Germinal center (tissue), 1 donor: Measurements from ENCODE around the gene NCAN.
"Not testable (repeated sequence)": the region's sequence is repeated elsewhere in the genome, so short reads cannot be mapped to it uniquely, and the experiment has no call there.

Source experiments
- DNase-seq: peaks from one replicate; pipeline ENCODE4 v3.0.0; 2012; ENCODE audit warnings: mixed read lengths, low spot score

Gene NCAN

GRCh38 chr19:19224150-19224851, 12.5 kb downstream of the NCAN start:
- no peak for DNase-seq

- DNase-seq = peak; percentile 89
Observed at GRCh38 chr19:19224852-19225494, 13.2 kb downstream of the NCAN start.

DNA sequence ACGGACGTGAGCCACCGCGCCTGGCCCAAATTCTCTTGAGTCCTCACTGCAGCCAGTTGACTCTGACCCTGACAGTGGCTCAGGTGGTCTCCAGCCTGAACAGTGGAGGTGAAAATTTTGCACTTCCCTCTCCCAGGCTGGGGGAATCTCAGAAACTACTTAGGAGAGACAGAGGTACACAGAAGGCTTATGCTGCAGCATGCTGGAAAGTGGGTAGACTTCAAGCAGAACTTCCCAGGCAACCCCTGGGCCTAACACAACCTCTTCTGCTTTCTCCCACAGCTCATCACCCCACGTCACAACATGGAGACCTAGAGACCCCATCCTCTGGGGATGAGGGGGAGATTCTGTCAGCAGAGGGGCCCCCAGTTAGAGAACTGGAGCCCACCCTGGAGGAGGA, 14.4 kb downstream of the NCAN start:
- no peak for DNase-seq

DNA sequence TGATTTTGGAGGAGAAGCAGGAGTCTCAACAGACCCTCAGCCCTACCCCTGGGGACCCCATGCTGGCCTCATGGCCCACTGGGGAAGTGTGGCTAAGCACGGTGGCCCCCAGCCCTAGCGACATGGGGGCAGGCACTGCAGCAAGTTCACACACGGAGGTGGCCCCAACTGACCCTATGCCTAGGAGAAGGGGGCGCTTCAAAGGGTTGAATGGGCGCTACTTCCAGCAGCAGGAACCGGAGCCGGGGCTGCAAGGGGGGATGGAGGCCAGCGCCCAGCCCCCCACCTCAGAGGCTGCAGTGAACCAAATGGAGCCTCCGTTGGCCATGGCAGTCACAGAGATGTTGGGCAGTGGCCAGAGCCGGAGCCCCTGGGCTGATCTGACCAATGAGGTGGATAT, 14.9 kb downstream of the NCAN start:
- DNase-seq = no peak

GRCh38 chr19:19227217-19227616, 15.5 kb downstream of the NCAN start:
- no peak for DNase-seq

DNA sequence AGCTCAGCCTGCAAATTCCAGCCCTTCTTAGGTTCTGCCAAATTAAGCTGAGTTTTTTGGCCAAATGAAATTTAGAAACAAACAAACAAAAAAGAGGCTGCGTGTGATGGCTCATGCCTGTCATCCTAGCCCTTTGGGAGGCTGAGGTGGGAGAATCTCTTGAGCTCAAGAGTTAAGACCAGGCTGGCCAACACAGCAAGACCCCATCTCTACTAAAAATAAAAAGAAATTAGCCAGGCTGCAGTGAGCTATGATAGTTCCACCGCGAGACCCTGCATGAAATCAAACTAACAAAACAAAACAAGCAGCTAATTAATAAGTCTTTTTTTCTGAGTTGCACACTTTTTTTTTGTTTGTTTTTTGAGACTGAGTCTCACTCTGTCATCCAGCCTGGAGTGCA, 17.9 kb downstream of the NCAN start:
- no peak for DNase-seq

DNA sequence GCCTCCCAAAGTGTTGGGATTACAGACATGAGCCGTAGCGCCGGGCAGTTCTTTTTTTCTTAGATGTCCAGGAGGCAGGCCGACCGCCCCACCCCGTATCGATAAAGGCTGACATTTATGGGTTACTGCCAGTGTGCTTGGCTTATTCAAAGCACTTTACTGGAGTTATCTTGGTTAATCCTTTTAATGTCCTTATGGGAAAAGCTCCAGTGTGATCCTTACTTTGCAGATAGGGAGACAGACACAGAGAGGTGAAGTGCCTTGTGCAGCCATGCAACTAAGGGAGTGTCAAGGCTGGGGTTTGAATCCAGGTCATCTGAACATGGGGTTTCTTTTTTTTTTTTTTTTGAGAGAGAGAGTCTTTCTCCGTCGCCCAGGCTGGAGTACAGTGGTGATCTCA, 19.2 kb downstream of the NCAN start:
- DNase-seq = no peak

- no peak for DNase-seq
Observed at GRCh38 chr19:19232261-19232721, 20.5 kb downstream of the NCAN start.

- DNase-seq = no peak
Observed at GRCh38 chr19:19234220-19234816, 22.6 kb downstream of the NCAN start.

GRCh38 chr19:19236173-19236572, 24.4 kb downstream of the NCAN start:
- DNase-seq = no peak

DNA sequence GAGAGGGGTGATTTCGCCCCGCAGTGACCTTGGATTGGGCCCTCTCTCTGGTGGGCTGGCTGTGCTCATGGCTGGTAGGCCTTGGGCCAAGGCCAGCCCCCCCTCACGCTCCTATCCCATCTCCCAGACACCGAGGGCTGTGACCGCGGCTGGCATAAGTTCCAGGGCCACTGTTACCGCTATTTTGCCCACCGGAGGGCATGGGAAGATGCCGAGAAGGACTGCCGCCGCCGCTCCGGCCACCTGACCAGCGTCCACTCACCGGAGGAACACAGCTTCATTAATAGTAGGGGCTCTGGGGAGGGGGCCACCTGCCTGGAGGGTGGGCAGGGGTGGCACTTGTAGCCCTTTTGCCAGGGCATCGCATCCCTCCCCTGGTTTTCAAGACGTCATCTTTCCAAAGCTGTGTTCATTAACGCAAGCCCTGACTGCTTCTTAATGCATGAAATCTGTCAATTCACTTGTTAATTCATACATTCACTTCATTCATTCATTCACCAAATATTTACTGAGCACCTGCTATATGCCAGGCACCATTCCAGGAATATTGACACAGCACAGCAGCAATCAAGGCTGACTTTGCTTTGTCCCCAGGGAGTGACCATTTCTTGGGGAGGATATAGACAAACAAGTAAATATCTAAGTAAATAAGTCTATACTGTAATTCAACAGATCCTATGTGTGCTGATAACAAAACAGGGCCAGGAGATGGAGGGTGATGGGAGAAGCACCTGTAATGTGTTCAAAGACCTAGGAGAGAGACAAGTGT, 26.6 kb downstream of the NCAN start:
- no peak for DNase-seq

- DNase-seq = no peak
Observed at GRCh38 chr19:19239675-19240074, 27.9 kb downstream of the NCAN start.

DNA sequence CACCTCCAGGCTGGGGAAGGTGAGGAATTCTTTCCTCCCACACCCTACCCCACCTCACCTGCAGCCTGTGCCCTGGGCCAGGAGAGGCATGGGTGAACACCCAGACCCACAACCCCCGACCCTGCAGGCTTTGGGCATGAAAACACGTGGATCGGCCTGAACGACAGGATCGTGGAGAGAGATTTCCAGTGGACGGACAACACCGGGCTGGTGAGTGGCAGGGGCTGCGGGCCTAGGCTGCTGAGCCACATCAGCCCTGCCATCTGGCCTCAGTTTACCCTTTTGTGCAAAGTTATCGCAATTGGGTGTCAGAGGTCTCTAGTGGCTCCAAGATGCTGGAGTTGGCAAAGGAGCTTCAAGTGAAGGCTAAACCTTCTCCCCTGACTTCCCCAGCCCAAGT, 28.7 kb downstream of the NCAN start:
- DNase-seq = no peak

GRCh38 chr19:19250196-19250801, 38.5 kb downstream of the NCAN start:
- DNase-seq = no peak

GRCh38 chr19:19253409-19253808, 41.7 kb downstream of the NCAN start:
- not testable (repeated sequence) for DNase-seq

GRCh38 chr19:19256072-19256969, 44.6 kb downstream of the NCAN start:
- DNase-seq = no peak

GRCh38 chr19:19257137-19257536, 45.4 kb downstream of the NCAN start:
- no peak for DNase-seq

DNA sequence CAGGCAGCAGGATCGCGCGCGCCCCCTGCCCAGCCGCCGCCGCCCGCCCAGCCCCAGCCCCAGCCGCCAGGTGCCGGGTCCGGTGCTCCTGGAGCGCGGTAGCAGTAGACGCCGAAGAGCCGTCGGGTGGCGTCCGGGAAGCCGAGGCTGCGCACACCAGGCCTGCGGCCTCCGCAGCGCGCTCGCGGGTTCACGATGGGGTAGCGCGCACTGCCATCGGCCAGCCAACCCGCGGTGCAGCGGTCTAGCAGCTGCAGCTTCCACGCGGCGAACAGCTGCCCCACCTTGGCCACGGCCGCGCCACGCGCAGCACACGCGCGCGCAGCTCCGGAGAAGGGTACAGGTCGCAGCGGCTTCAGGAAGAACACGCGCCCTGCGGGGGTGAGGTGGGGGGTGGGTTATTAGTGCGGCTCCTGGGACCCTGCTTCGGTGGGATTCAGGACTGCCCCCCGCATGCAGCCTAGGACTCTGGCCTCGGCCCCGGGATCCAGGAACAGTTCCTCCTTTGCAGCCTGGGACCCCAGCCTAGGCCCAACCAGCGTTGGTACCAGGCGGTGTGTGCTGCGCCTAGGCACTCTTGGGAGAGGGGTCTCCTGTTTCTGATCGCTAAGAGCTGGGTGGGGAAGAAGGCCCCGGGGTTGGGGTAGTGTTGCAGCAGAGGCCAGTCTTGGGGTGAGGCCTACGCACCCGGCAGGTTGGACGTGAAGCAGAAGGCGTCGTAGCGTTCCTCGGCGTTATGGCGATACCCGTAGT, 46.3 kb downstream of the NCAN start:
- no peak for DNase-seq

GRCh38 chr19:19258589-19259338, 47.0 kb downstream of the NCAN start:
- no peak for DNase-seq

DNA sequence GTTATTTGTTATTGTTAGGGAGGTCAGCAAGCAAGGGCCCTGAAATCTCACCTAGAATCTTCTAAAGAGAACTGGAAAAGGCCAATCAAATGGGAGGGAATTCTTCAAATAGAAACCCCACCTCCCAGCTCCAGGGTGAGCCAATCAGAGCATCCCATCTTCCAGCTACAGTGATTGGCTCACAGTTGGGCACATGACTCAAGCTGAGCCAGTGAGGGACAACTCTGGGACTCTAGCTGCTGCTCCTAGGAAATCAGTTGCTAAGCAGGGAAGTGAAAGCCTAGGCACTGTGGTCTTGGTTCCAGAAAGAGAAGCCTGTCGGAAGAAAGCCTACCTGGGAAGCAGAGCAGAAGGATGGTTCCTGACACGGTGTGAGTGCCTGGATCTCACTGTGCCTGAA, 48.0 kb downstream of the NCAN start:
- DNase-seq = peak; percentile 65
